DND-41 (cell line): Measurements from ENCODE around the gene ETDB.

Experiments
- EZH2 ChIP-seq: IDR thresholded peaks from 3 replicates; pipeline ENCODE4 v1.6.1; 2012; ENCODE audit warnings: borderline replicate concordance, low read depth, mild to moderate bottlenecking, moderate library complexity, low read length, inconsistent platforms; ENCODE audit not compliant: severe bottlenecking
- TF ChIP-seq, protein P1 (sequence below): IDR thresholded peaks from 2 replicates; pipeline ENCODE4 v1.5.1; 2012; ENCODE audit warnings: borderline replicate concordance, low read length, moderate library complexity, mild to moderate bottlenecking; ENCODE audit not compliant: poor library complexity, severe bottlenecking; ENCODE audit errors: extremely low read depth

DNA sequence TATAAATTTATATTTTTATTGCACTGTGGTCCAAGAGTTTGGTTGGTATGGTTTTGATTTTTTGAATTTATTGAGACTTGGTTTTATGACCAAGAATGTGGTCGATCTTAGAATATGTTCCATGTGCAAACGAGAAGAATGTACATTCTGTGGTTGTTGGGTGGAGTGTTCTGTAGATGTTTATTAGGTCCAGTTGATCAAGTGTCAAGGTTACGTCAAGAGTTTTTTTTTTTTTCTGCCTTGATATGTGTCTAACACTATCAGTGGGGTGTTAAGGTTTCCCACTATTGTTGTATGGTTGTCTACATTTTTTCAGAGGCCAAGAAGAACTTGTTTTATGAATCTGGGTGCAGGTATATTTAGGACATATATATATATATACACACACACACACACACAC lies 10.8 kb downstream of the ETDB start:
- TF ChIP-seq EZH2, result no peak
- TF ChIP-seq, protein P1, sequence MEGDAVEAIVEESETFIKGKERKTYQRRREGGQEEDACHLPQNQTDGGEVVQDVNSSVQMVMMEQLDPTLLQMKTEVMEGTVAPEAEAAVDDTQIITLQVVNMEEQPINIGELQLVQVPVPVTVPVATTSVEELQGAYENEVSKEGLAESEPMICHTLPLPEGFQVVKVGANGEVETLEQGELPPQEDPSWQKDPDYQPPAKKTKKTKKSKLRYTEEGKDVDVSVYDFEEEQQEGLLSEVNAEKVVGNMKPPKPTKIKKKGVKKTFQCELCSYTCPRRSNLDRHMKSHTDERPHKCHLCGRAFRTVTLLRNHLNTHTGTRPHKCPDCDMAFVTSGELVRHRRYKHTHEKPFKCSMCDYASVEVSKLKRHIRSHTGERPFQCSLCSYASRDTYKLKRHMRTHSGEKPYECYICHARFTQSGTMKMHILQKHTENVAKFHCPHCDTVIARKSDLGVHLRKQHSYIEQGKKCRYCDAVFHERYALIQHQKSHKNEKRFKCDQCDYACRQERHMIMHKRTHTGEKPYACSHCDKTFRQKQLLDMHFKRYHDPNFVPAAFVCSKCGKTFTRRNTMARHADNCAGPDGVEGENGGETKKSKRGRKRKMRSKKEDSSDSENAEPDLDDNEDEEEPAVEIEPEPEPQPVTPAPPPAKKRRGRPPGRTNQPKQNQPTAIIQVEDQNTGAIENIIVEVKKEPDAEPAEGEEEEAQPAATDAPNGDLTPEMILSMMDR, result no peak
